HepG2 (cell line): Measurements from ENCODE around the gene BARX2. TPM values are rescaled to one million over a fixed set of nuclear protein-coding genes. Genes with fewer than 3 reads are reported as not detected.
A peak's percentile ranks its signal among the peaks of the same experiment; 100 is the strongest.

Experiments
- ATAC-seq: fragments of 200-7000 bp; cut with Tn5 transposase; 3 replicates; pipeline ENCODE4 v1.9.1; 2020; ENCODE audit warnings: mild to moderate bottlenecking, moderate library complexity
- BruUV-seq: library from RNA; stranded (reverse); fragments of 400-500 nt; replicated peaks from 2 replicates; lab custom pipeline; 2021; lab: Mats Ljungman, UMichigan
- CTCF ChIA-PET: fragments of 300-600 bp; formaldehyde crosslinking; extraction: SDS; loops from one replicate; lab custom pipeline; 2021; ENCODE audit warnings: low total read pairs, inconsistent platforms, low intra/inter-chr PET ratio; lab: Yijun Ruan, JAX
- POLR2A ChIA-PET: fragments of 350-600 bp; sonication (Branson Sonifier 250); formaldehyde crosslinking; loops from one replicate; lab custom pipeline; 2020; ENCODE audit warnings: antibody characterized with exemption, inconsistent platforms; lab: Yijun Ruan, JAX
- DNase-seq: peaks from one replicate; pipeline ENCODE4 v3.0.0-alpha.2; 2015; ENCODE audit warnings: low spot score
- FAIRE-seq: peaks from 3 replicates; lab custom pipeline; 2011; peaks lifted over from hg19 to GRCh38; lab: Jason Lieb, UNC
- H2AFZ ChIP-seq: one replicate; pipeline ENCODE4 v1.6.1; 2011; ENCODE audit warnings: low read length, inconsistent platforms
- H3K27ac ChIP-seq: fragments of 300-600 bp; 3 replicates; pipeline ENCODE4 v1.8.0; 2011; ENCODE audit warnings: mixed run types, mild to moderate bottlenecking, mixed read lengths, low read length, inconsistent platforms; ENCODE audit not compliant: insufficient read depth; ENCODE audit errors: extremely low read length
- H3K27me3 ChIP-seq, 2 experiments: fragments of 200-600 bp in 1 of 2; 2 replicates in 1 of 2; 3 replicates in 1 of 2; pipeline versions ENCODE4 v1.6.0 to v1.8.0; 2011; ENCODE audit warnings: low read length in 2 of 2, mild to moderate bottlenecking in 2 of 2, moderate library complexity in 2 of 2, inconsistent platforms in 1 of 2; ENCODE audit not compliant: insufficient read depth in 2 of 2, control insufficient read depth in 1 of 2
- H3K36me3 ChIP-seq, 2 experiments: fragments of 200-600 bp in 1 of 2; replicated peaks in 1 of 2; 2 replicates in 1 of 2; 3 replicates in 1 of 2; pipeline versions ENCODE4 v1.5.1 to v1.8.0; 2011; ENCODE audit warnings: low read length in 2 of 2, inconsistent platforms in 1 of 2; ENCODE audit not compliant: insufficient read depth in 2 of 2, control insufficient read depth in 1 of 2
- H3K4me1 ChIP-seq: 2 replicates; pipeline ENCODE4 v1.5.1; 2012; ENCODE audit warnings: low read length, inconsistent platforms; ENCODE audit not compliant: insufficient read depth
- H3K4me2 ChIP-seq: 2 replicates; pipeline ENCODE4 v1.6.0; 2011; ENCODE audit warnings: low read depth, low read length, inconsistent platforms
- H3K4me3 ChIP-seq, 3 experiments: fragments of 200-600 bp in 1 of 3; sonication (generic), shearing (Covaris generic) in 1 of 3; replicated peaks in 1 of 3; 2 replicates each; pipeline ENCODE4 v1.5.1; 2011 to 2016; ENCODE audit warnings: low read length in 3 of 3, inconsistent platforms in 2 of 3, low read depth in 2 of 3, mild to moderate bottlenecking in 2 of 3, control low read depth in 1 of 3, mixed read lengths in 1 of 3; ENCODE audit not compliant: insufficient read depth in 1 of 3
- H3K79me2 ChIP-seq: one replicate; pipeline ENCODE4 v1.6.1; 2011; ENCODE audit warnings: low read length, inconsistent platforms; ENCODE audit not compliant: insufficient read depth
- H3K9ac ChIP-seq: 2 replicates; pipeline ENCODE4 v1.6.0; 2011; ENCODE audit warnings: mild to moderate bottlenecking, low read depth, low read length, inconsistent platforms; ENCODE audit not compliant: insufficient read depth
- H3K9me3 ChIP-seq: 2 replicates; pipeline ENCODE4 v1.5.1; 2012; ENCODE audit warnings: mild to moderate bottlenecking, low read length
- H4K20me1 ChIP-seq: 2 replicates; pipeline ENCODE4 v1.6.0; 2011; ENCODE audit warnings: inconsistent platforms, mild to moderate bottlenecking, low read length, moderate library complexity; ENCODE audit not compliant: insufficient read depth
- BCLAF1 ChIP-seq: fragments of 450-650 bp; IDR thresholded peaks from 2 replicates; pipeline ENCODE4 v1.6.1; 2017; ENCODE audit warnings: mild to moderate bottlenecking
- CREB3 ChIP-seq: sonication (generic); formaldehyde crosslinking; IDR thresholded peaks from 2 replicates; pipeline ENCODE4 v1.5.0; 2020; ENCODE audit warnings: missing genetic modification reagents
- KDM5A ChIP-seq: fragments of 200-600 bp; sonication (generic); IDR thresholded peaks from 2 replicates; pipeline ENCODE4 v1.7.0; 2018; ENCODE audit warnings: antibody characterized with exemption, mild to moderate bottlenecking, low read length, borderline replicate concordance
- MEIS1 ChIP-seq: sonication (generic); formaldehyde crosslinking; IDR thresholded peaks from 2 replicates; pipeline ENCODE4 v1.9.0; 2021; ENCODE audit warnings: mild to moderate bottlenecking, missing genetic modification reagents, moderate library complexity, borderline replicate concordance
- PITX1 ChIP-seq: sonication (generic); formaldehyde crosslinking; IDR thresholded peaks from 2 replicates; pipeline ENCODE4 v1.5.1; 2020; ENCODE audit warnings: mild to moderate bottlenecking, missing genetic modification reagents
- TBL1XR1 ChIP-seq: fragments of 150-350 bp; IDR thresholded peaks from 2 replicates; pipeline ENCODE4 v1.6.1; 2014; ENCODE audit warnings: borderline replicate concordance, low read length; ENCODE audit not compliant: partially characterized antibody
- ZBED4 ChIP-seq: sonication (generic); formaldehyde crosslinking; IDR thresholded peaks from 2 replicates; pipeline ENCODE4 v1.4.0; 2020; ENCODE audit warnings: missing genetic modification reagents, borderline replicate concordance
- ZMYM2 ChIP-seq: sonication (generic); formaldehyde crosslinking; IDR thresholded peaks from 2 replicates; pipeline ENCODE4 v1.8.0; 2022; ENCODE audit warnings: mild to moderate bottlenecking, missing genetic modification reagents
- ZNF431 ChIP-seq: sonication (generic); formaldehyde crosslinking; IDR thresholded peaks from 2 replicates; pipeline ENCODE4 v1.9.0; 2022; ENCODE audit warnings: missing genetic modification reagents, low read depth, mild to moderate bottlenecking, borderline replicate concordance
- ZNF563 ChIP-seq: sonication (generic); formaldehyde crosslinking; IDR thresholded peaks from 2 replicates; pipeline ENCODE4 v1.8.0; 2022; ENCODE audit warnings: mild to moderate bottlenecking, moderate library complexity, missing genetic modification reagents
- ZNF598 ChIP-seq: sonication (generic); formaldehyde crosslinking; IDR thresholded peaks from 2 replicates; pipeline ENCODE4 v1.5.1; 2020; ENCODE audit warnings: mild to moderate bottlenecking, missing genetic modification reagents, borderline replicate concordance
- WGBS: methylation state at CpG from one replicate; pipeline ENCODE4 v1.1.6; 2017; ENCODE audit warnings: low lambda C conversion rate; 5-methylcytosine and 5-hydroxymethylcytosine counted together
- in situ Hi-C: cut with HindIII; loops from 2 replicates; pipeline ENCODE4 v1.10.0; 2017; ENCODE audit warnings: low pct_unique_long_range_greater_than_20kb; ENCODE audit not compliant: extremely low pct_ligation_motif_present
- intact Hi-C: fragments of 100-400 bp; cut with micrococcal nuclease; formaldehyde crosslinking; loops from one replicate; pipeline ENCODE4 v1.10.0; 2022; ENCODE audit not compliant: unreplicated experiment
- polyA plus RNA-seq, 8 experiments: library from polyadenylated mRNA; depleted of rRNA in 3 of 8; stranded (reverse) in 7 of 8; unstranded in 1 of 8; fragments of >200 nt; fragmentation: Illumina TruSeq in 4 of 8; extraction: Trizol in 4 of 8; gene quantifications; 2 replicates each; pipeline versions ENCODE4 v1.2.1 to v1.2.3, GENCODE V29; 2011 to 2016; ENCODE audit warnings: low read depth in 4 of 8, missing spikeins in 1 of 8, mixed read lengths in 1 of 8; ENCODE audit not compliant: insufficient read depth in 1 of 8
- total RNA-seq, 5 experiments: library from RNA; depleted of rRNA; stranded (reverse); fragments of >200 nt; fragmentation: Illumina TruSeq; extraction: Trizol; gene quantifications; 2 replicates each; pipeline ENCODE4 v1.2.3, GENCODE V29; 2016; ENCODE audit warnings: low read depth in 1 of 5

The BARX2 gene
- total and polyA plus RNA-seq, 2 of the 13 experiments (the other 11 are each of a cell fraction or from before 2014, with no cell fraction given) = not detected

GRCh38 chr11:129373489-129373953, 2.1 kb upstream of the BARX2 start:
- ChIA-PET CTCF (no interaction called here), POLR2A (no interaction called here)
- Histone ChIP-seq H2AFZ (no peak overlapping the region), H4K20me1 (0 out of 2 replicates have a peak, but pooled peaks cover 5% of the 10 kb centered on the region), H3K27me3 (peaks cover 10 to 89% of the 10 kb centered on the region in 2 experiments), H3K79me2 (no peaks in the 10 kb centered on the region), H3K9ac (no peak overlapping the region), H3K4me3 (peak overlapping the region in 1 of 3 experiments; percentile 33; a peak in 1 of 6 replicates), H3K9me3 (no peaks in the 10 kb centered on the region), H3K36me3 (no peaks in the 10 kb centered on the region), H3K4me1 (no peaks in the 10 kb centered on the region), H3K4me2 (peak overlapping the region; percentile 49; the same call in 1 of the 2 replicates), H3K27ac (no peak overlapping the region)
- ATAC-seq (no peak), DNase-seq (no peak), FAIRE-seq (no peak)
- no TSS peak for BruUV-seq
- in situ Hi-C loops = no loop called here
- intact Hi-C loops = no loop called here
- WGBS = 31% methylated on average over 23 of the region's 24 CpGs
- TF ChIP-seq ZNF563 = no peak
- no peak for TF ChIP-seq ZNF598 (CRISPR knock-in tag)
- TF ChIP-seq PITX1 (CRISPR knock-in tag) = no peak
- no peak for TF ChIP-seq MEIS1 (CRISPR knock-in tag)
- TF ChIP-seq ZNF431 = no peak
- TF ChIP-seq KDM5A = no peak
- TF ChIP-seq TBL1XR1 = no peak
- TF ChIP-seq CREB3 (CRISPR knock-in tag) = no peak
- no peak for TF ChIP-seq ZMYM2 (CRISPR knock-in tag)
- TF ChIP-seq BCLAF1 = no peak
- no peak for TF ChIP-seq ZBED4 (CRISPR knock-in tag)
